H9 (cell line): ENCODE measurements around the gene UBFD1. TPM values are rescaled to one million over a fixed set of nuclear protein-coding genes. Genes with fewer than 3 reads are reported as not detected.

ENCODE experiments used
- DNase-seq: peaks from one replicate; pipeline ENCODE4 v3.0.0-alpha.2; 2017
- H2AFZ ChIP-seq: one replicate; pipeline ENCODE4 v1.6.1; 2013; ENCODE audit warnings: mild to moderate bottlenecking, low read length, control low read depth, moderate library complexity
- H2AK5ac ChIP-seq: 2 replicates; pipeline ENCODE4 v1.6.1; 2013; ENCODE audit warnings: low read length, control low read depth, mixed read lengths; ENCODE audit not compliant: insufficient read length
- H2BK120ac ChIP-seq: one replicate; pipeline ENCODE4 v1.6.1; 2013; ENCODE audit warnings: low read depth, mild to moderate bottlenecking, low read length, control low read depth, inconsistent platforms; ENCODE audit not compliant: poor library complexity, severe bottlenecking
- H2BK12ac ChIP-seq: 2 replicates; pipeline ENCODE4 v1.6.1; 2013; ENCODE audit warnings: low read length, control low read depth, mixed read lengths, low read depth; ENCODE audit not compliant: insufficient read length
- H2BK15ac ChIP-seq: 2 replicates; pipeline ENCODE4 v1.6.1; 2013; ENCODE audit warnings: low read depth, low read length, control low read depth
- H2BK20ac ChIP-seq: one replicate; pipeline ENCODE4 v1.6.1; 2013; ENCODE audit warnings: low read depth, mild to moderate bottlenecking, low read length, control low read depth, inconsistent platforms; ENCODE audit not compliant: poor library complexity, severe bottlenecking
- H2BK5ac ChIP-seq: 2 replicates; pipeline ENCODE4 v1.6.1; 2013; ENCODE audit warnings: low read length, control low read depth, mixed read lengths; ENCODE audit not compliant: insufficient read length
- H3K14ac ChIP-seq: 2 replicates; pipeline ENCODE4 v1.6.1; 2013; ENCODE audit warnings: low read length, control low read depth; ENCODE audit not compliant: insufficient read depth
- H3K18ac ChIP-seq: 2 replicates; pipeline ENCODE4 v1.6.1; 2013; ENCODE audit warnings: low read depth, mild to moderate bottlenecking, mixed read lengths, low read length, control low read depth; ENCODE audit not compliant: insufficient read length
- H3K23ac ChIP-seq: 2 replicates; pipeline ENCODE4 v1.6.1; 2013; ENCODE audit warnings: low read length, control low read depth, mixed read lengths, low read depth; ENCODE audit not compliant: insufficient read length
- H3K23me2 ChIP-seq: 2 replicates; pipeline ENCODE4 v1.6.1; 2013; ENCODE audit warnings: low read depth, mild to moderate bottlenecking, mixed read lengths, low read length, control low read depth; ENCODE audit not compliant: insufficient read length, poor library complexity, severe bottlenecking
- H3K27ac ChIP-seq: 2 replicates; pipeline ENCODE4 v1.5.1; 2013; ENCODE audit warnings: low read length, control low read depth, mixed read lengths, low read depth; ENCODE audit not compliant: insufficient read length
- H3K27me3 ChIP-seq: 2 replicates; pipeline ENCODE4 v1.6.1; 2013; ENCODE audit warnings: low read length, control low read depth, inconsistent platforms; ENCODE audit not compliant: insufficient read depth
- H3K4ac ChIP-seq: 2 replicates; pipeline ENCODE4 v1.6.1; 2013; ENCODE audit warnings: low read depth, mild to moderate bottlenecking, control low read depth, inconsistent platforms, low read length, moderate library complexity
- H3K4me1 ChIP-seq: 2 replicates; pipeline ENCODE4 v1.6.1; 2013; ENCODE audit warnings: low read length, control low read depth, inconsistent platforms; ENCODE audit not compliant: insufficient read depth
- H3K4me2 ChIP-seq: 2 replicates; pipeline ENCODE4 v1.6.1; 2013; ENCODE audit warnings: low read length, control low read depth, mixed read lengths; ENCODE audit not compliant: insufficient read length, insufficient read depth
- H3K56ac ChIP-seq: 2 replicates; pipeline ENCODE4 v1.6.1; 2013; ENCODE audit warnings: low read depth, mild to moderate bottlenecking, mixed read lengths, low read length, control low read depth; ENCODE audit not compliant: insufficient read length
- H3K79me1 ChIP-seq: 2 replicates; pipeline ENCODE4 v1.6.1; 2013; ENCODE audit warnings: low read depth, mild to moderate bottlenecking, moderate library complexity, low read length, control low read depth, inconsistent platforms; ENCODE audit not compliant: insufficient read depth, poor library complexity, severe bottlenecking
- H3K79me2 ChIP-seq: 2 replicates; pipeline ENCODE4 v1.6.1; 2013; ENCODE audit warnings: low read length, control low read depth, inconsistent platforms; ENCODE audit not compliant: insufficient read depth
- H3K9ac ChIP-seq: 2 replicates; pipeline ENCODE4 v1.6.1; 2013; ENCODE audit warnings: low read length, control low read depth, mixed read lengths; ENCODE audit not compliant: insufficient read length; ENCODE audit errors: extremely low read depth
- H3K9me3 ChIP-seq: one replicate; pipeline ENCODE4 v1.6.1; 2013; ENCODE audit warnings: low read depth, low read length, inconsistent platforms; ENCODE audit not compliant: control insufficient read depth
- H3T11ph ChIP-seq: one replicate; pipeline ENCODE4 v1.6.1; 2013; ENCODE audit warnings: mild to moderate bottlenecking, low read length, control low read depth, inconsistent platforms
- H4K20me1 ChIP-seq: one replicate; pipeline ENCODE4 v1.6.1; 2013; ENCODE audit not compliant: control insufficient read depth, insufficient read length, insufficient read depth
- H4K5ac ChIP-seq: 2 replicates; pipeline ENCODE4 v1.6.1; 2013; ENCODE audit warnings: low read depth, mild to moderate bottlenecking, mixed read lengths, low read length, control low read depth; ENCODE audit not compliant: insufficient read length
- H4K8ac ChIP-seq: replicated peaks from 2 replicates; pipeline ENCODE4 v1.6.1; 2013; ENCODE audit warnings: low read length, control low read depth, mixed read lengths, low read depth; ENCODE audit not compliant: insufficient read length
- H4K91ac ChIP-seq: 2 replicates; pipeline ENCODE4 v1.6.1; 2013; ENCODE audit warnings: low read depth, mild to moderate bottlenecking, moderate library complexity, mixed read lengths, low read length, control low read depth; ENCODE audit not compliant: insufficient read length
- H3K27ac Mint-ChIP-seq, 3 experiments: 2 replicates in 2 of 3; 3 replicates in 1 of 3; pipeline ENCODE4 v1.8.0; 2020 to 2021; ENCODE audit warnings: mixed read lengths in 3 of 3, mild to moderate bottlenecking in 1 of 3, moderate library complexity in 1 of 3
- H3K27me3 Mint-ChIP-seq: 2 replicates; pipeline ENCODE4 v1.8.0; 2021; ENCODE audit warnings: low read depth, mild to moderate bottlenecking, moderate library complexity, mixed read lengths
- H3K36me3 Mint-ChIP-seq, 3 experiments: 2 replicates in 2 of 3; 3 replicates in 1 of 3; pipeline ENCODE4 v1.8.0; 2020 to 2021; ENCODE audit warnings: low read depth in 3 of 3, mixed read lengths in 3 of 3; ENCODE audit not compliant: insufficient read depth in 1 of 3
- H3K4me1 Mint-ChIP-seq, 2 experiments: 2 replicates each; pipeline ENCODE4 v1.8.0; 2020; ENCODE audit warnings: mixed read lengths in 2 of 2
- H3K4me3 Mint-ChIP-seq, 2 experiments: 2 replicates in 1 of 2; 3 replicates in 1 of 2; pipeline ENCODE4 v1.8.0; 2020 to 2021; ENCODE audit warnings: mild to moderate bottlenecking in 2 of 2, mixed read lengths in 2 of 2, moderate library complexity in 1 of 2
- H3K9me3 Mint-ChIP-seq, 2 experiments: 2 replicates in 1 of 2; 3 replicates in 1 of 2; pipeline ENCODE4 v1.8.0; 2020; ENCODE audit warnings: mild to moderate bottlenecking in 2 of 2, mixed read lengths in 2 of 2, moderate library complexity in 1 of 2
- WGBS: extraction: QIAGEN DNeasy Blood & Tissue Kit; methylation state at CpG from one replicate; pipeline ENCODE4 v1.1.7; 2013; ENCODE audit warnings: missing lambda C conversion rate, low lambda C conversion rate, mixed read lengths; ENCODE audit not compliant: insufficient read length; ENCODE audit errors: extremely low coverage; 5-methylcytosine and 5-hydroxymethylcytosine counted together
- total RNA-seq: library from RNA; stranded (reverse); gene quantifications from 2 replicates; pipeline ENCODE4 v1.2.1, GENCODE V29; 2021
- TF ChIP-seq, protein P1 (sequence below): fragments of 200-600 bp; sonication (generic); conservative IDR thresholded peaks from 3 replicates; pipeline ENCODE4 v1.8.0; 2021; ENCODE audit warnings: antibody characterized with exemption, mild to moderate bottlenecking

UBFD1 gene
- total RNA-seq, 1 experiment from 2014 or later = 107 TPM

- no peak for DNase-seq
- H3K4me1 ChIP-seq = no peaks in the 10 kb centered on the region
- TF ChIP-seq, protein P1, sequence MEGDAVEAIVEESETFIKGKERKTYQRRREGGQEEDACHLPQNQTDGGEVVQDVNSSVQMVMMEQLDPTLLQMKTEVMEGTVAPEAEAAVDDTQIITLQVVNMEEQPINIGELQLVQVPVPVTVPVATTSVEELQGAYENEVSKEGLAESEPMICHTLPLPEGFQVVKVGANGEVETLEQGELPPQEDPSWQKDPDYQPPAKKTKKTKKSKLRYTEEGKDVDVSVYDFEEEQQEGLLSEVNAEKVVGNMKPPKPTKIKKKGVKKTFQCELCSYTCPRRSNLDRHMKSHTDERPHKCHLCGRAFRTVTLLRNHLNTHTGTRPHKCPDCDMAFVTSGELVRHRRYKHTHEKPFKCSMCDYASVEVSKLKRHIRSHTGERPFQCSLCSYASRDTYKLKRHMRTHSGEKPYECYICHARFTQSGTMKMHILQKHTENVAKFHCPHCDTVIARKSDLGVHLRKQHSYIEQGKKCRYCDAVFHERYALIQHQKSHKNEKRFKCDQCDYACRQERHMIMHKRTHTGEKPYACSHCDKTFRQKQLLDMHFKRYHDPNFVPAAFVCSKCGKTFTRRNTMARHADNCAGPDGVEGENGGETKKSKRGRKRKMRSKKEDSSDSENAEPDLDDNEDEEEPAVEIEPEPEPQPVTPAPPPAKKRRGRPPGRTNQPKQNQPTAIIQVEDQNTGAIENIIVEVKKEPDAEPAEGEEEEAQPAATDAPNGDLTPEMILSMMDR = no peak
- Mint-ChIP-seq H3K9me3 (no peaks in the 10 kb centered on the region), H3K4me3 (no peak overlapping the region), H3K36me3 (peaks cover 27 to 79% (median 52%) of the 10 kb centered on the region in 3 experiments; a peak in 6 of 7 replicates), H3K4me1 (no peaks in the 10 kb centered on the region), H3K27ac (peak overlapping the region in 1 of 3 experiments; percentile 82; a peak in 2 of 7 replicates), H3K27me3 (no peaks in the 10 kb centered on the region)
- no peak overlapping the region for H3K23ac ChIP-seq
- no peaks in the 10 kb centered on the region for H3K79me2 ChIP-seq
- no peak overlapping the region for H3K9ac ChIP-seq
- no peak overlapping the region for H4K91ac ChIP-seq
- no peak overlapping the region for H2BK5ac ChIP-seq
- H3K18ac ChIP-seq = no peak overlapping the region
- no peaks in the 10 kb centered on the region for H4K20me1 ChIP-seq
- no peak overlapping the region for H2AK5ac ChIP-seq
- WGBS = no CpG with 5 or more reads among the region's 1 CpG
- no peaks in the 10 kb centered on the region for H3K79me1 ChIP-seq
- no peak overlapping the region for H3K14ac ChIP-seq
- no peak overlapping the region for H2BK12ac ChIP-seq
- no peak overlapping the region for H4K5ac ChIP-seq
- no peak overlapping the region for H2AFZ ChIP-seq
- no peak overlapping the region for H3K4me2 ChIP-seq
- no peak overlapping the region for H3K27ac ChIP-seq
- H2BK15ac ChIP-seq = no peak overlapping the region
- H3K27me3 ChIP-seq = no peaks in the 10 kb centered on the region
- no peaks in the 10 kb centered on the region for H3K9me3 ChIP-seq
- no peak overlapping the region for H3T11ph ChIP-seq
- H4K8ac ChIP-seq = no peak overlapping the region
- no peak overlapping the region for H2BK20ac ChIP-seq
- H3K56ac ChIP-seq = no peak overlapping the region
- no peak overlapping the region for H3K4ac ChIP-seq
- H3K23me2 ChIP-seq = no peaks in the 10 kb centered on the region
- H2BK120ac ChIP-seq = no peak overlapping the region
These were observed 18.6 kb upstream of the UBFD1 start for GRCh38 chr16:23538919-23539278.
